Measurements from ENCODE around the gene TMEM178B. TPM values are rescaled to one million over a fixed set of nuclear protein-coding genes. Genes with fewer than 3 reads are reported as not detected.

Gene TMEM178B
- total RNA-seq, 4 donors from 2014 or later = 0.42 to 2.5 (median 0.92) TPM

DNA sequence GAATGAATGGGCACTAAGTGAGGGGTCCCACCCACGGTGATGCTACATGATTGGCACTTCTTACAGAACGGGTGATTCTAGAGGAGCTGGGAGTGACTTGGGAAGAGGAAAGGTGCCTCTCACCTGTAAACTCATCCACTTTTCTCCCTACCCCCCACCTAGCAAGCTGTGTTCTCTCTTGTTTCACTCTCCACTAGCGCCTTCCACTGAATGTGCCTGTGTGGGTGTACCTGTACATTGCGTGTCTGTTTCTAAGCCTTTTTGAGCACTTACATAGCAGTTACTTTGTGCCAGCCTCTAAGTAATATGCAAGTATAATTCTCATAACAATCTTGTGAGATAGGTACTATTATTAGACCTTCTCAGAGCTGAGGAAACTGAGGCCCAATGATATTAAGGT is 343.6 kb downstream of the TMEM178B start:
- no peaks in the 10 kb centered on the region for H3K4me1 ChIP-seq
- no peak for DNase-seq (ENCODE audit: extremely low spot score)
- H3K9me3 ChIP-seq = no peaks in the 10 kb centered on the region
- no peaks in the 10 kb centered on the region for H3K36me3 ChIP-seq
- TF ChIP-seq POLR2A (IDR thresholded peaks at IDR 0.05; ENCODE audit: low read depth) (no peak), EP300 (IDR thresholded peaks at IDR 0.05) (no peak), POLR2AphosphoS5 (IDR thresholded peaks at IDR 0.05) (no peak)
- TF ChIP-seq, protein P1, sequence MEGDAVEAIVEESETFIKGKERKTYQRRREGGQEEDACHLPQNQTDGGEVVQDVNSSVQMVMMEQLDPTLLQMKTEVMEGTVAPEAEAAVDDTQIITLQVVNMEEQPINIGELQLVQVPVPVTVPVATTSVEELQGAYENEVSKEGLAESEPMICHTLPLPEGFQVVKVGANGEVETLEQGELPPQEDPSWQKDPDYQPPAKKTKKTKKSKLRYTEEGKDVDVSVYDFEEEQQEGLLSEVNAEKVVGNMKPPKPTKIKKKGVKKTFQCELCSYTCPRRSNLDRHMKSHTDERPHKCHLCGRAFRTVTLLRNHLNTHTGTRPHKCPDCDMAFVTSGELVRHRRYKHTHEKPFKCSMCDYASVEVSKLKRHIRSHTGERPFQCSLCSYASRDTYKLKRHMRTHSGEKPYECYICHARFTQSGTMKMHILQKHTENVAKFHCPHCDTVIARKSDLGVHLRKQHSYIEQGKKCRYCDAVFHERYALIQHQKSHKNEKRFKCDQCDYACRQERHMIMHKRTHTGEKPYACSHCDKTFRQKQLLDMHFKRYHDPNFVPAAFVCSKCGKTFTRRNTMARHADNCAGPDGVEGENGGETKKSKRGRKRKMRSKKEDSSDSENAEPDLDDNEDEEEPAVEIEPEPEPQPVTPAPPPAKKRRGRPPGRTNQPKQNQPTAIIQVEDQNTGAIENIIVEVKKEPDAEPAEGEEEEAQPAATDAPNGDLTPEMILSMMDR (IDR thresholded peaks at IDR 0.05) = no peak
- no peak overlapping the region for H3K27ac ChIP-seq (replicated peaks in 1 of 4)
- H3K27me3 ChIP-seq = no peaks in the 10 kb centered on the region
- 82% methylated on average over 4 of the region's 4 CpGs for WGBS
- intact Hi-C loops (cut with DNase I) = no loop called here
- no peak overlapping the region for H3K4me3 ChIP-seq

DNA sequence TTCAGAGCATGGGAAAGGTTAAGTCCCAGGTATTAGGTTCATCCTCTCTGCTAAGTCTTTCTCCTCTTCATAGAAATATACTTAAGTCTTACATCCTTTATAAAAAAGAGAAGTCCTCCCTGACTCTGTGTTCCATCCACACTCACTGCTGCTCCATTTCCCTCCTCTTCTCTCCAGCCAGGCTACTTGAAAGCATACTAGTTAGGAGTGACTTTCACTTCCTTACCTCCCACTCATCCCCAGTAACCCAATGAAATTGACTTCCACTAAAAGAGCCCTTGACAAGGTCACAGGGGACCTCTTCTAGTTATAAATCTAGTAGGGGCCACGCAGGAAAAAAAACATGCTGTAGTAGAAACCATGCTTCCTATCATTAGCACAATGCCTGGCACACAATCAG is 344.2 kb downstream of the TMEM178B start:
- TF ChIP-seq, protein P1 (IDR thresholded peaks at IDR 0.05) = no peak
- no peak for TF ChIP-seq POLR2AphosphoS5 (IDR thresholded peaks at IDR 0.05)
- TF ChIP-seq EP300 (IDR thresholded peaks at IDR 0.05) = no peak
- no peak for TF ChIP-seq POLR2A (IDR thresholded peaks at IDR 0.05; ENCODE audit: low read depth)
- Histone ChIP-seq H3K27me3 (no peaks in the 10 kb centered on the region), H3K27ac (replicated peaks in 1 of 4) (no peak overlapping the region), H3K9me3 (no peaks in the 10 kb centered on the region), H3K4me1 (no peaks in the 10 kb centered on the region), H3K4me3 (no peak overlapping the region), H3K36me3 (no peaks in the 10 kb centered on the region)
- intact Hi-C loops (cut with DNase I) = no loop called here
- no peak for DNase-seq (ENCODE audit: extremely low spot score)
- WGBS = 85% methylated on average over 1 of the region's 1 CpG

DNA sequence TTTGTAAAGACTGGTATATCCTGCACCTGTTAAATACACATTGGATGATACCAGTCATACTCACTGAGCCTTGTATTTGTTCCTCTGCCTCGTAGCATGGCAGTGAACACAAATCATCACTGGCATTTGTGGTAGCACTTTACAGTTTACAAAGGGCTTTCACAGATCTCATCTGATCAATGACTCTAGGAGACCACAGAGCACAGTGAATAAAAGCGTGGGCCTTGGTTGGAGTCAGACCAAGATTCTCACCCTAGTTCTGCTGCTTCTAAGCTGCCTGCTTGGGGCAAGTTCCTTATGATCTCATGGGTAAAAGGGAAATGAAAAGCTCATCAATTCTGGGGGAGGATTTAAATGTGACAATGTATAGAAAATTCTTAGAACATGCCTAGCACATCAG is 347.4 kb downstream of the TMEM178B start:
- H3K27me3 ChIP-seq = no peaks in the 10 kb centered on the region
- no peaks in the 10 kb centered on the region for H3K36me3 ChIP-seq
- no peak overlapping the region for H3K4me3 ChIP-seq
- intact Hi-C loops (cut with DNase I) = no loop called here
- TF ChIP-seq EP300 (IDR thresholded peaks at IDR 0.05) = no peak
- TF ChIP-seq POLR2AphosphoS5 (IDR thresholded peaks at IDR 0.05) = no peak
- TF ChIP-seq, protein P1 (IDR thresholded peaks at IDR 0.05) = no peak
- TF ChIP-seq POLR2A (IDR thresholded peaks at IDR 0.05; ENCODE audit: low read depth) = no peak
- no peak for DNase-seq (ENCODE audit: extremely low spot score)
- WGBS = 60% methylated on average over 2 of the region's 2 CpGs
- peaks cover 0 to 3% (median 2%) of the 10 kb centered on the region in 4 donors for H3K9me3 ChIP-seq
- H3K4me1 ChIP-seq = no peaks in the 10 kb centered on the region
- no peak overlapping the region for H3K27ac ChIP-seq (replicated peaks in 1 of 4)

DNA sequence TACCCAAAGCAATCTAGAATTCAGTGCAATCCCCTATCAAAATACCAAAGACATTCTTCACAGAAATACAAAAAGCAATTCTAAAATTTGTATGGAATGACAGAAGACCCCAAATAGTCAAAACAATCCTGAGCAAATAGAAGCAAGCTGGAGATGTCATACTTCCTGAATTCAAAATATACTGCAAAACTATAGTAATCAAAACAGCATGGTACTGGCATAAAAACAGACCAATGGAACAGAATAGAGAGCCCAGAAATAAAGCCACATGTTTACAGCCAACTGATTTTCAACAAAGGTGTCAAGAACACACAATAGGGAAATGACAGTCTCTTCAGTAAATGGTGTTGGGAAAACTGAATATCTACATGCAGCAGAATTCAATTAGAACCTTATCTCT is 353.3 kb downstream of the TMEM178B start:
- H3K4me3 ChIP-seq = no peak overlapping the region
- no peak for DNase-seq (ENCODE audit: extremely low spot score)
- intact Hi-C loops (cut with DNase I) = no loop called here
- H3K27me3 ChIP-seq = no peaks in the 10 kb centered on the region
- no peaks in the 10 kb centered on the region for H3K36me3 ChIP-seq
- H3K9me3 ChIP-seq = peaks cover 0 to 12% (median 9%) of the 10 kb centered on the region in 4 donors
- TF ChIP-seq POLR2AphosphoS5 (IDR thresholded peaks at IDR 0.05) = no peak
- TF ChIP-seq POLR2A (IDR thresholded peaks at IDR 0.05; ENCODE audit: low read depth) = no peak
- no peak for TF ChIP-seq EP300 (IDR thresholded peaks at IDR 0.05)
- TF ChIP-seq, protein P1 (IDR thresholded peaks at IDR 0.05) = no peak
- no peak overlapping the region for H3K27ac ChIP-seq (replicated peaks in 1 of 4)
- no peaks in the 10 kb centered on the region for H3K4me1 ChIP-seq

DNA sequence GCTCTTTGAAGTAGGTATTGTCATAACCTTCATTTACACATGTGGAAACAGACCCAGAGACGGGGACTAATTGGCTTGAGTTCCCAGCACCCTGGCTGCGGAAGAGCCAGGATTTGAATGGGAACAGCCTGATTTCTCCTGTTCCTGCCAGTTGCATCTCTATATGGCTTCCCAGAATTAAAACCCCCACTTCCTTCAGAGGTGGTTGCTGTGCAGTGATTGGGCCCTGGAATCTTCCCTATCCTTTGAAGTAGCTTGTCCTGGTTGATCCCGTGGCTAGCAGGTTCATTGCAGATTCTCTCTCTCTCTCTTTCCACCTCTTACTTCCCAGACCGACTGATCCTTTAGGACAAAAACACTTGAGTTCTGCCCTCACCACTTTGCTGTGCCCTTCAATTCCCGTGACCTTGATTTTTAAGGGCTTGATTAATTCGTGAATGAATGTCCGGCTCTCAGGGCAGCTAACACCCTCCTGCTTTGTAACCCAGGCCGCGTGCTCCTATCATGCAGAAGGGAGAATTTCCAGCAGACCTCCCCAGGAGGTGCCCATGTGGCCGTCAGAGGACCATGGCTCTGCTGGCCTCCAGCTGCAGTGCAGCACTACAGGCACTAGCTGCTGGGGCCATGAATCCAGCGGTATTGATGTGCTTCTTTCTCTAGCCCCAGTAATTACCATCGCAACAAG is 356.7 kb downstream of the TMEM178B start:
- 42% methylated on average over 12 of the region's 12 CpGs for WGBS
- DNase-seq (ENCODE audit: extremely low spot score) = no peak
- Histone ChIP-seq H3K4me1 (no peaks in the 10 kb centered on the region), H3K27ac (replicated peaks in 1 of 4) (no peak overlapping the region), H3K4me3 (no peak overlapping the region), H3K27me3 (no peaks in the 10 kb centered on the region), H3K36me3 (no peaks in the 10 kb centered on the region), H3K9me3 (peaks cover 0 to 12% (median 9%) of the 10 kb centered on the region in 4 donors)
- no peak for TF ChIP-seq EP300 (IDR thresholded peaks at IDR 0.05)
- TF ChIP-seq POLR2AphosphoS5 (IDR thresholded peaks at IDR 0.05) = no peak
- TF ChIP-seq POLR2A (IDR thresholded peaks at IDR 0.05; ENCODE audit: low read depth) = no peak
- TF ChIP-seq, protein P1 (IDR thresholded peaks at IDR 0.05) = no peak
- intact Hi-C loops (cut with DNase I) = no loop called here

Measured in esophagus muscularis mucosa (tissue), 4 donors.